Stimulated activated CD4-positive, alpha-beta T cell treated with anti-CD3 and anti-CD28 coated beads, Interleukin-4, amount 100 ng/mL, for 24 hours (primary cell): ENCODE results near the gene DCLRE1B.

Experiments used
- DNase-seq: peaks from one replicate; pipeline ENCODE4 v3.0.0-alpha.2; 2020

DCLRE1B gene

DNA sequence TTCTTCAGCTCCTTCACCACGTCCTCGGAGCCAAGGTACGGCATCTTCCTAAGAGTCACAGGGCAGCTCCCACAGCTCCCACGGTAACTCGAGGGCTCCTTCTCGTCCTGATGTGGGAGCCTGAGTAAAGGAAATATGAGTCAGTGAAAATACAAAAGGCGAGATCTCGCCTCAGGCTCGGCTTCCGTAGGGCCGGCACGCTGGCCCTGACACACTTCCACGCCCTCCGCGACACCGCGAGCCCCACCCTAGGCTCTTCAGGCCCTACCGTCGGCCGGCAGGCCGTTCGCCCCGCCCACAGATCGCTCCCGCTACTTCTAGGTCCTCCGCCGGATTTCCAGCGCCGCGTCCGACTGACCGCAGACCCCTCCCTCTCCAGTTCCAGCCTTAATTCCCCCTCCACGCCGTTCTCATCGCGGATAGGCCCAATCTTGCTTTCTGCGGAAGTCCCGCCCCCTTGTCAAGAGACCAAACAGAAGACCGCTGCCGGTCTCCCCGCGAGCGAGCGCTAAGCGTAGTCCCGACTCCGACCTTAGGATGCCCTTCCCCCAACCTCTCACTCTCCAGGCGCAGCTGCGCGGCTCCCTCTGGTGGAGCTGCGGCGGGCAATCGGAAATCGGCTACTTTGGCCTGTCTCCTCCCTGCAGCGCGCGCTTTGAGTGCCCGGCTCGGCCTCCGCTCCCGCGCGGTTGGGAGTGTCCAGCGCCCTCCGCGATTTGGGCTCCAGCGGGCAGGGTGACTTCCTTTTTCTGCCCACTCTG lies at the start of gene DCLRE1B, which contains the start of gene AP4B1:
DCLRE1B (plus strand) TSS at position 653 of the 761 bp plus-strand sequence. CDS start 261 bp downstream, outside the sequence.
AP4B1 (minus strand) TSS at position 126 of the 761 bp plus-strand sequence; CDS start at position 44, 82 bp downstream.
- DNase-seq, result peak; percentile 98

DNA sequence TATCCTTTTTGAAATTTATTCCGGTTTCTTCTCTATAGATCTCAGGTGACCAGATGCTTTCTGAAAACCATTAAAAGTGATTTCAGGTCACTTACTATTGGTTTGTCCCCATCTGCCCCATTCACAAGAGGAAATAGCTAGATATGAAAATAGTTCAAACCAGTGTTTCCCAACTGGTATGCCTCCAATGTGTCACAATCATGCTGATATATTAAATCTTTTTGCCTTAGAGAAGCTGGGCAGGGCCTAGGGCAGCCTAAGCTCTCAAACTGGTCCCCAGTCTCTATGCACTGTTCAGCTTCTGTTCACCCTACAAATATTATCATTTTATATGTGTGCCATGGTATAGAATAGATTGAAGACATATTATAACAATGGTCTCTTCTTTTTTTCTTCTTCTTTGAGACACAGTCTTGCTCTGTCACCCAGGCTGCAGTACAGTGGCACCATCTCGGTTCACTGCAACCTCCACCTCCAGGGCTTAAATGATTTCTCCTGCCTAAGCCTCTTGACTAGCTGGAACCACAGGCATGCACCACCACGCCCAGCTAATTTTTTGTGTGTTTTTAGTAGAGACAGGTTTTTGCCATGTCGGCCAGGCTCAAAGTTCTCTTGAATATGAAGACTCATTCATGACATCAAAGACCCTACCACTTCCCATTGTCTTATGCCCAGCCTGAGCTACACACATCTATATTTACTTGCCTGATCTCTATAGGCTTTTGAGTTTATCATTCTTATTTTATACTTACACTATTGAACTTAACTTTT lies 49.3 kb upstream of the DCLRE1B start:
- no peak for DNase-seq

DNA sequence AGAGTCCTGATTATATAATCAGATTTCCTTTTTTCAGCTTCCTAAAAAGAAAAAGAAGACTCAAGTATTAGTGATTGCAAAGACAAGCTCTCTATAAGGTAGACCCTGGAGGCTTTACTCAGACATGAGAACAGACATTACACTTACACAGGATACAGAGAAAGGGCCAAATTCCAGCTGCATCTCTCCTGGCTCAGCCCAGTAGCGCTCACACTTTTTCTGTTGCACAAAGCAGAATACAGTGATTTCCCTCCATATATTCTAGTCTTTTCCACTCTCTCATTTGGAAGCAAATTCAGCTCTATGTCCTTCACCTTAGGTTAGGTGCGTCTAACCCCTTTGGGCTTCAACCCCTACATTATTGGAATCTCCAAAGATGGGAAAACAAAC lies 48.7 kb upstream of the DCLRE1B start:
- no peak for DNase-seq

DNA sequence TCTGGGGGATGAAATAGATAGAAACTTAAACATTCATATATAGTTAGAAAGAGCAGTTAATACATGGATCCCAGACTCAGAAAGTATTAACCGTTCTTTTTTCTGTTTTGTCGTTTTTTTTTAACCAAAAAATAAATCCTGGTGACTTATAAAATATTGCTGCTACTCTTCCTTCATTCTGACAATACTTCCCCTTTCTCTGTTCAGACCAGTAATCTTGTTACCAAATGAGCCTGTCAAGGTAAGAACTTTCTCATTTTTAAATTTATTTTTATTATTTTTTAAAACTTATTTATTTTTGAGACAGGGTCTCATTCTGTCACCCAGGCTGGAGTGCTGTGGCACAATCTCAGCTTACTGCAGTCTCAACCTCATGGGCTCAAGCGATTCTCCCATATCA lies 47.4 kb upstream of the DCLRE1B start:
- DNase-seq, result no peak

DNA sequence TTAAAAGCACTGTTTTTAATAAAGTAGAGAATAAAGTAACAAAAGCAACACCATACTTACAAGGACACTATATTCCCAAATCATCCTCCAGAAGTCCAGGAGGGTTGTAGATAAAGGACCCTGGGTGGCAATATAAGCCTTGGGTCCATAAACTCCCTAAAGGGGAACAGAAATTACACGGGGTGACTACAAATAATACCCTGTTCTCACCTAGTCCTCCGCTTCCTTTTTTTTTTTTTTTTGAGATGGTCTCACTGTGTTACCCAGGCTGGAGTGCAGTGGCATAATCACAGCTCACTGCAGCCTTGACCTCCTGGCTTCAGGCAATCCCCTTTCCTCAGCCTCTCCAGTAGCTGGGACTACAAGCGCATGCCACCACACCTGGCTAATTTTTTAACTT lies 46.7 kb upstream of the DCLRE1B start:
- no peak for DNase-seq

DNA sequence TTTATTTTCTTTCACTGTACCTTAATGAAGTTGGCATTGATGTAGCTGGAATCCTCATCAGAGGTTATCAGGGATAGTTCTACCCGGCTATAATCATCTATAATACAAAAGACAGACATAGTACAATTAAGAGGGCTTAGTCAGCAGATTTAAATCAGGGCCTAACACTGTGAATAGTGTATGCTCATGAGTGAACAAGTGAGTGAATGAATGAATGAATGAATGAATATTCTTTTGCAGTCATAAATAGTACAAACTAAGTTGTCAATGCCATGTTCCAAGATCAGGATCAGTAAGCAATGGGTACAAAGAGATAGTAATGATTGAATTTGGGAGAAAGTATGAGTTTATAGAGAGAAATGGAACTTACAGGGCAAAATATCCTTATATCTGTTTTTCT lies 46.1 kb upstream of the DCLRE1B start:
- DNase-seq, result no peak

DNA sequence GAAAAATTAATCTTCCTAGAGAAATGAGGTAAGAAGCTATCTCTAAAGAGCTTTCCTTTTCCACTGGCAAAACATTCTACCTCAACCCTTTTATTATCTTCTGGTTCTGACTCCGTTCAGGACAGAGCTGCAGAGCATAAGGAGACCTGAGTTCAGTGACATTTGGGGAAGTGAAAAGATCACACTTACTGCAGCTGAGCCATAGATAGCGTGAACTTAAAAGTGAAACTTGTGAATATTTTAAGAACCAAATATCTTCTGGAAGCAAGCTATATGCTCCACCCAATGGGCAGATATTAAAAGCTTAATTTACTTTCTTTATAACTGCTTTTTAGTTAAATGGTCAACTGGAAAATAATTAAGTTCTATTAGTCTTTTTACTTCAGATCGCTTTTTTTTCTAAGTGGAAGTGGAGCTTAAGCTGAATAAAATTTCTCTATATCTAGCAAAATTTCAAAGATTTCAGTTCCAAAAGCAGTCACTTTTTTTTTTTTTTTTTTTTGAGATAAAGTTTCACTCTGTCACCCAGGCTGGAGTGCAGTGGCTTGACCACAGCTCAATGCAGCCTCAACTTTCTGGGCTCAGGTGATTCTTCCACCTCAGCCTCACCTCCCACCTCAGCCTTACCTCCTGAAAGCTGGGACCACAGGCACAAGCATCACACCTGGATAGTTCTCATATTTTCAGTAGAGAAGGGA lies 45.5 kb upstream of the DCLRE1B start:
- no peak for DNase-seq

DNA sequence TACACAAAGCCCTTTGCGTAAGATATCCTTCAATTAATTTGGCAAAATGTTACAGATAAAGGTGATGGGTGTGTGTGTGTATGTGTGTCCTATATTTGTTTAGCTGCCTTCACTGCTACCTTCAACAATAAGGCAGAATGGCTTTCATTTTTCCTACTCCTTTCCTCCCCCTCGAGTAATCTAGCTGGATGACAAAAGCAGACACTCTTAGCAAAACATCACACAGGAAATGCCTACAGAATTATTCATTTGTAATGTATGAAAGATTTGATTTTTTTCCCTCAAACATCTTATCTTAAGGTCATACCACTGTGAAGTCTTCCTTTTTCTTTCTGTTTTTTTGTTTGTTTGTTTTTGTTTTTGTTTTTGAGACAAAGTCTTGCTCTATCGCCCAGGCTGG lies 44.2 kb upstream of the DCLRE1B start:
- DNase-seq, result no peak

DNA sequence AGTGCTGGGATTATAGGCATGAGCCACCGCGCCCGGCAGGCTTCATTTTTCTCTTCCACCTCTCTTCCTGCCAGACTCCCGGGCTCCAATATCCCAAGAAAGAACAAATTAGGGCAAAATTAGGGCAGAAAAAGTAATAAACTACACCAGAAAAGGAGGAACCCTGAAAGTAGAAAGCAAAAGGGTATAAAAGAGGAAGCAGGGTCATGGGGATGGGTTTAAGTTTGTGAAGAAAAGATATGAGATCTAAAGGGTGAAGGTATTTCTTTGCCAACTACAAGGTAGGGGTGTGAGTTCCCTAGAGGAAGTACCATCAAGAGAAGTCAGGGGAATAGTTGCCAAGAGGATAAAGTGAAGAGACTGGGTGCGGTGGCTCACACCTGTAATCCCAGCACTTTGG lies 43.5 kb upstream of the DCLRE1B start:
- no peak for DNase-seq

DNA sequence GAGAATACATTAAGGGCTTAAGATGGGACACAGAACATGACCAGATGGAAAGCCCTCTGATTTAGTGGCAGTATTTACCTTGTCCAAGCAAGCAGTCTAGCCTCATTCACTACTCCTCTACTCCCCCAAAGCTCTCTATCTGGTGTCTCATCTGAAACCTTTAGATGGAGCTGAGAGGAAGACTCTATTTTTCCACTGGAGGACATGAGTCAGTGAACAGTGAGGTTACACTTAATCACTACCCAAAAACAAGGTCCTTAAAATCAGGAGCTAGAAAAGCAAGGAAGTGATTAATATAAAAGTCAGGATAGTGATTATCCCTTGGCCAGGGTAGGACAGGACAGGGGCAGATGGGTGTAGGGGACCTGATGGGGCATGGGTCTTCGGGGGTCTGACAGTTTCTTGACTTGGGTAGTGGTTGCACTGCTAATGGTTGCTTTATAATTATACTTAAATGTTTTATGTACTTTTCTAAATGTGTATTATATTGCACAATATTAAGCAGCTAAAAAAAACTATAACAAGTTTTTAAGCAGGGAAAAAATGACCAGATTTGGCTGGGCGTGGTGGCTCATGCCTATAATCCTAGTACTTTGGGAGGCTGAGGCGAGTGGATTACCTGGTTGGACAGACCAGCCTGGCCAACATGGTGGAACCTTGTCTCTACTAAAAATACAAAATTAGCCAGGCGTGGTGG lies 36.6 kb upstream of the DCLRE1B start:
- peak; percentile 38 for DNase-seq

DNA sequence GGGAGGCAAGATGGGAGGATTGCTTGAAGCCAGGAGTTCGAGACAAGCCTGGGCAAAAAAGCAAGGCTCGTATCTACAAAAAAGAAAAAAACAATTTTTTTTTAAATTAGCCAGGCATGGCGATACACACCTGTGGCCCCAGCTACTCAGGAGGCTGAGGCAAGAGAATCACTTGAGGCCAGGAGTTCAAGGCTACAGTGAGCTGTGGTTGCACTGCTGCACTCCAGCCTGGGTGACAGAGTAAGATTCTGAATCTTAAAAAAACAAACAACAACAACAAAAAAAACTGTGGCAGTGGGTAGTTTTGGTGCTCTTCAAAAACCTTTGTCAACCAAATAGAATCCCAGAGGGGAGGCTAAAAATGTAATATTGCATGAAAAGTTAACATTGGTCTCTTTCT lies 34.3 kb upstream of the DCLRE1B start:
- peak; percentile 11 for DNase-seq

DNA sequence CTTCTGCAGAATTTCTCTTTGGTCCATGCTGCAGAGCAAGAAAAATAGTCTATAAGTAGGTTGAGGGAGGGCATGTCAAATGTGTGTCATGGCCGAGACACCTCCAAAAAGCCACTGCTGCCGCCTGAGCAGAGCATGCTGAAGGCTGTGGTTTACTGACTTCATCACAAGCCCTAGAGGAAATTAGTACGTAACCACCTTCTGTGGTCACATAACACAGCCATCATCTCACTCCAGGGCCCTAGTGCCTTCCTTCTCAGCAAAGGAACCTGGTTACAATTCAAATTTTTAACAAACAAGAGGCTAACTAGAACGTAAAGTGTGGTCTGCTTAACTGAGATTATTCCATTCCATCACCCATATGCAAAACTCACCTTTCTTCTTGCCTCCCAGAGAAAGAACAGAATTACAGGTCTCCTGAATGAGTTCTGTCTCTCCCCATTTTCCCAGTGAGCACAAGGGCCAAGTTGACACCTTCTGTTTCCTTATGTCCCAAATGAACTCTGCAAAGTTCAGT lies 33.5 kb upstream of the DCLRE1B start, which contains the start of gene PTPN22:
PTPN22 (minus strand) TSS at position 116 of the 517 bp plus-strand sequence.
- peak; percentile 86 for DNase-seq

DNA sequence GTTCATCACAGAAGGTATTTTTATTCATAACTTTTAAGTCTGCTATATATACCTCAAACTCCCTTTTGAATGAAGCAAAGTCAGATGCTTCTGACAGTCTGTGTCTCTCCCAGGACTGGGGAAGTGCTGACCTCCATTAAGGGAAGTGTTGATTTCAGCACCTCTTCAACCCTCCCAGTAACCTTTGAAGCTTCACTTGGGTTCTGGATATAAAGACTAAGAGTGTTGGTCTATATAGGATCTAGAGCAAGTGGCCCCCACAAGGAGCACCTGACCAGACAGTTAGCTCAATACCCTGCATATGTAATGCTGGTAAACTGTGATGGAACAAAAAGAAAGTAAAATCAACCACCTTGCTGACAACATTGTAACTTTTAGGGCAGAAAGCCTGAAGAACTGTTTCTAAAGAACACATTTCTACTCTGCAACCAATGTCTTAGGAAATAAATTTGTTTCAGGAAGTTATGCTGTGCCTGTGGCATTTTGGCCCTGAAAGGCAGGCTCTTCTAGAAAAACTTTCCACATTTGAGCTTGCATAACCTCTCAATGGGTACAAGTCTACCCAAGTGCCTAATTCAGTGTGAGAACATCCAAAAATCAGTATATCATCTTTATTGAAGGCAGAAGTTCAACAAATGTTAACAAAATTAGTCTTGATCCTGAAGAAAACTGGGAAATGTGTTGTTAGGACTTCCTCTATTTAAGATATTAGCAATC lies 32.7 kb upstream of the DCLRE1B start:
- DNase-seq, result no peak

DNA sequence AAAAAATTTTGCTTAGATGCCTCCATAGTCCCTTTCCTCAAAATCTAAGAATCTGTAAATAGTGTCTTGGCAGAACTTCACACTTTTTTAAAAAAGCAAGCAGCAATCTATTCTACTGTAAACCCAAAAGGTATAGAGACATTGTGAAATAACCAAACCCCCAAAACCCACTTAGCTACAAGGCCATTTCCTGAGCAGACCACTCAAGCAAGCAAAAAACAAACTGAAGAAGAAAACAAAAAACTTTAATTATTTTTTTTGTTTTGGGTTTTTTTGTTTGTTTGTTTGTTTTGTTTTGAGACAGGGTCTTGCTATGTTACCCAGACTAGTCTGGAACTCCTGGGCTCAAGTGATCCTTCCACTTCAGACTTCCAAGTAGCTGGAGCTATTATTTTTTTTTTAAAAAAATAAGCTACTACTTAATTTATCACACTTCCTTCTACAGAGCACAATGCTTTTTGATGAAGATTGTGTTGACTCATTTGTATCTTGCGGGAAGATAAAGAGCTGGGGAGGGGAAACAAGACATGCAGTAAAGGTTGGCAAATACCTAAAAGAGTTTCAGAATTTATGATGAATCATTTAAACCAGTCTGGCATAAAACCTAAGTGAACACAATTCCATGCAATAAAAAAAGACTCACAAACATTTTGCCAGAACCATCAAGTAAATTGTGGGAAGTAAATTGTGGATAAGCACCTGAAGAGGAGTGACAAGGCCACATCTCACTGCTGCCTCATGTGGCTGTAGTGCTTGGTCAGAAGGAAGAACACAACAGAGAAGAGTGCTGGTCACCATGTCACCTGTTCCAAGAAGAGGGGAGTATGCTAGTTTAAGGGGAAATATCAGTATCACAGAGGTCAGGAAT lies 30.9 kb upstream of the DCLRE1B start:
- peak; percentile 22 for DNase-seq

DNA sequence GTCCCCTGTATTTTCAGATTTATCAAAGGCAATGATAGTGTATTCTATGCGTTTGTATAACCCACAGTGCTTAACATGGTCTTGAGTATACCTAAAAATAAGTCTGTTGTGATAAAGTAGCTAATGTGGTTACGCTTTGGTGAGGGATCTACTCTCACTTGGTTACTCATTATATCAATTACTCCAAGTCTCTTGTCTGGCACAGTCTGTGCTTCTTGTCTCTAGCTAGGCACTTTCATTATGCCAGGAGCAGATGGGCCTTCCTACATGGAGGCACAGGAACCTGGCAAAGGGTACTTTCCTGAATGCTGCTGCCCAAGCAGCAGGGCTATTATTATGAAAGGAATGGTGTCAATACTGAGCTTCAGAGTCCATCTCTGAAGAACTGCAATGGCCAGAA lies 29.4 kb upstream of the DCLRE1B start:
- DNase-seq, result no peak

DNA sequence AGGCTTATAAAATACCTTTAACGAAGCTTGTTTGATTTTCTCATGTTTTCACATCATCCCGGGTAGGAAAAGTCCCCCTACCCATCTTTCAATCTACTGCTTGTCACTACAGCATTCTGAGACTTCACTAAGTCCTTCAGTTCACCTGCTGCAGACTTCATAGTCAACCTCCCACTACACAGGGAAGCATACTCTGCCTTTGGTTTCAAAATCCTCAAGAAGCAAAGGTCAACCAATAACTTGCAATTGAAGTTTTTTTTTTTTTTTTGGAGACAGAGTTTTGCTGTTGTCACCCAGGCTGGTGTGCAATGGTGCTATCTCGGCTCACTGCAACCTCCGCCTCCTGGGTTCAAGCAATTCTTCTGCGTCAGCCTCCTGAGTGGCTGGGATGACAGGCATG lies 28.9 kb upstream of the DCLRE1B start:
- DNase-seq, result no peak

DNA sequence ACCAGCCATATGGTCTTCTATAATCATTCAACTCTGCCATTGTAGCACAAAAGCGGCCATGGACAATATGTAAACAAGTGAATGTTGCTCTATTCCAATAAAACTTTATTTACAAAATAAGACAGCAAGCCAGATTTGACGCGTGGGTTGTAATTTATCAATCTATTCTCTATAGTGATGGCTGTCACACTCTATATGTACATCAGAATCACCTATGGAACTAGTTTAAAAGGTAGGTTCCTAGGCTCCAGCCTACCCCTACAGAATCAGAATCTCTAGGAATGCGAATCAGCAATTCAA lies 25.4 kb upstream of the DCLRE1B start:
- no peak for DNase-seq

DNA sequence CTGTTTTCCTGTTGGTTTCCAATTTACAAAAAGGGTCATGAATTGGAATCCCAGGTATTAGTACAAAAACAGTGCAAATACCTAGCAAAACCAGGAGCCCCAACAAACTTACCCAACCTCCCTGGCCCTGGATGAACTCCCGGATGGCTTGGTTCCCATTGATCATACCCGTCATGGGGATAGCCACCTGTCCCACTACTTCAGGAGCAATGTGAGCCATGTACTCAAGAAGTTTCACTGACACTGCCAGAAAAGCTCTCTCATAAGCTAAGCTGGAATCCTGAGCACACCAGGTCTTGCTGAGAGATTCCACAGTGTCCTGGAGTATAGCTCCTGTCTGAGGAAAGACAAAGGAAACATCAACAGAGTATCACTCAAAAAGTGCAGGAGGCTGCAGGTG lies 23.5 kb upstream of the DCLRE1B start:
- no peak for DNase-seq

DNA sequence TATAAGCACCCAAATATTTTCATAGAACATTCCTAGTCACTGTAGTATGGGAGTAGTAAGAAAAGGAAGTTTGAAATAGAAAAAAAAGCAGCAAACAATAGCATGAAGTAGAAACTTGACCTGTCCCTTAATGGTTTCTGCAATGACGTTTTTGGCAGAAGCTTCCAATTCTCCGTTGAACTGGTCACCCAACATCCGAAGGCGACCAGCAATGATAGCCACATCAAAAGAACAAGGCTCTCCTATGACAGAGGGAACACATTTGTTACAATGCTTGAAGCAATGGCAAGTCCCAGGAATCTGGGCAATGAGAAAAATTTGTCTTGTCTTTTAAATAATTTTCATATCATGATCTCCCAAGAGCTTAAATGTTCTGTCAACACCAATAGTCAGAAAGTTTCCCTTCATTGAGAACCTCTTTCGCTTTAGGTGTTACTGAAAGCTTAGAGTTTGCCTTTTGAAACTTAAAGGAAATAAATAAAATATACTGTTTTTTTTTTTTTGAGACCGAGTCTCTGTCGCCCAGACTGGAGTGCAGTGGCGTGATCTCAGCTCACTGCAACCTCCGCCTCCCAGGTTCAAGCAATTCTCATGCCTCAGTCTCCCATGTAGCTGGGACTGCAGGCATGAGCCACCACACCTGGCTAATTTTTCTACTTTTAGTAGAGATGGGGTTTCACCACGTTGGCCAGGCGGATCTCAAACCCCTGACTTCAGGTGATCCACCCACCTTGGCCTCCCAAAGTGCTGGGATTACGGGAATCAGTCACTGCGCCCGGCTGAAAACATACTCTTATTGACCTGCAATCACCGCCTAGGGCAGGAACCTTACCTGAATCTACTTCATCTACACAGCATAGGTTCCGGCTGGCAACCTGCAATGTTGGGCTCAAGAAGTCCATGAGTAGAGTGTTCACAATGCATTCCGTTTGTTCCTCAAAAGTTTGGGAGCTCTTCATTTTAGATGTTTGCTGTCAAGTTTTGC lies 18.4 kb upstream of the DCLRE1B start:
- DNase-seq, result no peak
